HG02642 (cell line): Measurements from ENCODE around the gene COL6A2.
"Not testable (repeated sequence)": the region's sequence is repeated elsewhere in the genome, so short reads cannot be mapped to it uniquely, and the experiment has no call there.

Experiments
- ATAC-seq: cut with Tn5 transposase; IDR thresholded peaks from one replicate; pipeline ENCODE4 v1.9.1; 2021; ENCODE audit warnings: mild to moderate bottlenecking; ENCODE audit not compliant: unreplicated experiment, poor library complexity

The COL6A2 gene

DNA sequence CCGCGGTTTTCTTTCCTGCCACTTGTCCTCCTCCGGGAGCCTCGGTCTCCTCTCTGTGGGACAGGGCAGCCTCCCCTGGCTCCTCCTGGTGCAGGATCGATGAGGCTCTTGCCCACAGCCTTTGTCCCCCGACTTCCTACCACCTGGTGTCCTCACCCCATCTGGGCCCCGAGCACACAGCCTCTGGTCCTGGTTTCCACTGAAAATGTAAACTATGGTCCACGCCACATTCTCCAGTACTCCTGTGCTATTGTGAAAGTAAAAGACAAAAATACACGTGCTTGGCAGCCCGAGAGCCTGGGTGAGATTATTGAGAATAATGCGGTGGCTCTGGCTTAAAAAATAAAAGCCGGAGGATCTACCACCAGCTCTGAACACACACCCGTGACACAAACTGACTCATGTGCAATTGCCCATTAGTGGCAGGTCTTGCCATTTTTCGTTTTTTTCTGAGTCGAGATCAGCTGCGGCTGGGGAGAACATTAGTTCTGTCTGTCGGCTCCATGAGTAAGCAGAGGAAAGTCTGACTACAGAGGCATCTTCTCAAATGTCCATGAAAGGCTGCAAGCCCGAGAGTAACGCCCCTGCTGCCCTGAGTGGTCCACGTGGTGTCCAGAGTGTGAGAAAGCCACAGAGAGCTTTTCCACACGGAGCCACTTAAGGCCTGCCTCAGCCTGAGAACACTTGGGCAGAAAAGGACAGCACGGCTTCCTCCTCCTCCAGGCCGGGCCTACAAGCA lies 5.7 kb upstream of the COL6A2 start:
- ATAC-seq = no peak

DNA sequence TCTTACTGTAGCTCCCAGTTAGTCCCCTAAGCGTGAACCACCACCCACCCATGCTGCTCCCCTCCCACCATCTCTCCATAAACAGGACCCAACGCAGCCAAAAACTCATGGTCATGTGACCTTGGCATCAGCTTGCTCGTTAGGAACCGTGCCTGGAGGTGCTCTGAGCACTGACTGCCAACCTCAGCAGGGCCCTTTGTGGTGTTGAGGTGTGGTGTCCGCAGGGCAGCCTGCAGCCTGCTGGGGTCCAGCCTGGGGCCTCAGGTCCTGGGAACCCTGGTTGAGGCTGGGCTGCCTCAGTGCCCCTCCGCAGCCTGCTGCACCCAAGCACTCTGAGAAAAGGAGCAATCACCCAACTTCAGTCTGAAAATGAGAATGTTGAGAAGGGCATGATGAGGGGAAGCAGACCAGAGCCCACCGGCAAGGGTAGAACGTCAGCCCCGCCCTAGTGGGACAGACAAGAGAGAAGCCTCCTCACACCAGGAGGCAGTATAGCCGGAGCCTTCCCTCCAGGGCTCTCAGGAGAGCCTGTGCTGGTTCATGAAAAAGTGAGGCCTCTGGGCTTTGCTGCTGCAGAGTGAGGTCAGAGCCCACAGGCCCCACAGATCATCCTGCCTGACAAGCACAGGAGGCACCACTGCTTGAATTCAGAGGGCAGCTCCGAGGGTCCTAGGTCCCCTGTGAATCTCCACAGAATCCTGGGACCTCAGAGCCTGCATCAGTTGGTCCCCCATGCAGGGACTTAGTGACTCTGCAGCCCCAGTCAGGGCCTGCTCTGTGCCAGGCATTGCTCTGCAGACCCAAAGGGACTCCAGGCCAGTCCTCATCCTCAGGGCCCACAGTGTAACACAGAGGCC lies 4.9 kb upstream of the COL6A2 start:
- ATAC-seq = no peak

DNA sequence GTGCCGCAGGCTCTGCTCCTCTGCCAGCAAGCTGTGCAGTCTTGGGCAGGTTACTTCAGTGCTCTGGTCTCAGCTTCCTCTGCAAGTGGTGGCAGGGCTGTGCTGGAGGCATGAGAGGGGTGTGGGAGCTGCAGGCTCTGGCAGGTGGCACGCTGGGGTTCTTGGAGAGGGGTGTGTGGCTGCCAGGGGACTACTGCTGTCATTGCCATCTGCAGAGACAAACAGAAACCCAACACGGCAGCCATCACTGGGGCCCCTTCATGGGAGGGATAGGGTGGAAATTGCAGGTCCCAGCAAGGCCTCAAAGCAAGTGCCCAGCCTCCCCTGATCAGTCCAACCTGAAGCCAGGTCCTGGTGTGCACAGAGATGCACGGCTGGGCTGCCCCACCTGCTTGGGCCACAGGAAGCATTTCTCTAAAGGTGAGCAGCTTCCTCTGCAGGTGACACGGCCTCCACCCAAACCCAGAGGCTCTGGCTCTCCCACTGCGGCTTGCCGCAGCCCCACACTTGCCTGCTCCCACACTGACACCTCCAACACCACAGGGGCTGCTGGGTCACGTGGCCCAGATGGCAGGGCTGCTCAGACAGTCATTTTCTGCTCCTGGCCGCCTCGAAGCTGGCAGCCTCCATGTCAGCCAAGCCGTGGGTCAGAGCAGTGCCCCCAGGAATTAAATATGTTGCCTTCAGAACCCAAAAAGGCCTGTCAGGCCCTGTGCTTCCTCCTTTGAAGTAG lies 4.1 kb upstream of the COL6A2 start:
- ATAC-seq = no peak

DNA sequence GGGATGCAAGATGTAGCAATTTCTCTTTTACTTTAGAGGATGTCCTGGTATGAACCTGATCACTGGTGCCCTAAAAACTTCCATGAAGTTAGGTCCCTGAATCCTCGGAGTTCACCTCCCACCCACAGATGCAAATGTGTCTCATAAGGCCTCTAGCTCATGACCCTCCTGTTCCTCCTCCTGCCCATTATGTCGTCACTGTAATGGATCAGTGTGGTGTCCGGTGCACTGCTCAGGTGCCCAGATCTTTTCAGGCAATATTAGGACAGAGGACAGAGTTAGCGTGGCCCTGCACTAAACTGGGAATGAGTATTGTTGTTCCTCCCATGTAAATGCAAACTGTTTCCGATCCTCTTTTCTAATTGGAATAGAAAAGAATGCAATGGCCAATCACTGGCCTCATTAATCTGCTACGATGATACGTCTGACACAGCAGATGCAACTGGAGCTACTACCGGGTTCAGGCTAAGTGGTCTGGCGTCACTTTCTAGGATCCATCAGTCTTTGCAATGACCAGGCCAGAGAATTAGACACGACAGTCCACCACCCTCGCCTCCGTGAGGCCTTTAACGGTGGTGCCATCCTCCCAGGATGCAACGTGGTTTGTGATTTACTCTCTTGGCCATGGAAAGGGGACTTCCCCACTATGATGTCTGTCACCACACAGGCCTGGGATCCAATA lies 3.4 kb upstream of the COL6A2 start:
- ATAC-seq = no peak

DNA sequence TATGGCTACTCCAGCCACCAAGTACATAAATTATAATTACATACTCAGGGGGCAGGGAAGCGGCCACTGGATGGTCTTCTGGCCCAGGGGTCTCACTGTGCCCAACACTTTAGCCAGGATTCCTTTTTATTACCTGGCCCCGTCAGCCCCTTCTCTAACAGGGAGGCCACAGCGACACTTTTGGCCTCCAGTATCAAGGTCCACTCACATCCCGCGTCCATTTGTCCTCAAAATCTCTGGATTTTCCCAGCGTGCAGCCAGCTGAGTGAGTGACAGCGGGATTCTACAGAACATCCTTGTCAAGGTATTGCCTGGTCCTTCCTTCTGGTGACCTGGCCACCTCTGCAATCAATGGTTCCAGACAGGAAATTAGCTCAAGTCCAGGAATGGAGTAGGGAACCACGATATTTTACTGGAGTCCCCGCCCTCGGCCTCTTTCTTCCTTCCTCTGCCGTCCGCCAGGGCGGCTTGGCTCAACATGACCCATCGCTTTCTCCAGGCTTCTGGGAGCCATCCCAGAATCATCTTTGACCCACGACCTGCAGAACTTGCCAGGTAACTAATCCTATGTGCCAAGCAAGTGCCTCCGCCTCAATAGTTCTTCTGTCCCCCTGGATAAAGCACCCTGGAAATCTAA lies 2.7 kb upstream of the COL6A2 start:
- ATAC-seq = no peak

DNA sequence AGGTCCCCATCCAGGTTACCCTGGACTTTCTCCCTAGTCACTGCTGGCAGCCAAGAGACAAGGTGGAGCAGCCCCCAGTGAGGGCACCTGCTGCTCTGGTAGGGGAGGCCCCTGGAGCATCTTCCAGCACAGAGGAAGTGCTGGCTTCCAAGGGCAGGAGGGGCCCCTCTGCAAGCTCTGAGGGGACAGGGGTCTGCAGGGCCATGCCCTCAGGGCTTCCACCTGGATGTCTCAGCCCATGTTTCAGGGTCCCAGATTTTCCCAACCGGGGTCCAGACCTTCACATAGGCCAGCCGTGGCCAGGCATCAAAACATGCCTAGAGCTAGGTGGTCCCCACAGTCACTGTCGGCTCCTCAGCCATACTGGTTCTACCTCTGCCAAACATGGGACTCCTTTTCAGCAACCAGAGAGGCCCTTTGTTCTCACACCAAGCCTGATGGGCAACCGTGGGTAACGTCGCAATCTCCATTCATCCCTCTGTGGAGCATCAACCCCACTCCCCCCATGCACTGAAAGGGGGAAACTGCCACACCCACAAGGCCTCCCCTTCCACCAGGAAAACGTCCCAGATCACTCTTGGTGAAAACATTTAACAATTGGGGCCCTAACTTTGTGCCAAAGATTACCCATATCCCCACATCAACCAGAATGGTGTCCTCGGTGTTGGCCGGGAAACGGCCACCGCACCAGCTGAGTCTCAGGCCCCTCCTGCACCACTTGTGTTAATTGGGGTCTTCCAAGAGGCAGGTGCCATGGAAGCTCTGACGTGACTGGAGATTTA lies 1.9 kb upstream of the COL6A2 start:
- ATAC-seq = no peak

DNA sequence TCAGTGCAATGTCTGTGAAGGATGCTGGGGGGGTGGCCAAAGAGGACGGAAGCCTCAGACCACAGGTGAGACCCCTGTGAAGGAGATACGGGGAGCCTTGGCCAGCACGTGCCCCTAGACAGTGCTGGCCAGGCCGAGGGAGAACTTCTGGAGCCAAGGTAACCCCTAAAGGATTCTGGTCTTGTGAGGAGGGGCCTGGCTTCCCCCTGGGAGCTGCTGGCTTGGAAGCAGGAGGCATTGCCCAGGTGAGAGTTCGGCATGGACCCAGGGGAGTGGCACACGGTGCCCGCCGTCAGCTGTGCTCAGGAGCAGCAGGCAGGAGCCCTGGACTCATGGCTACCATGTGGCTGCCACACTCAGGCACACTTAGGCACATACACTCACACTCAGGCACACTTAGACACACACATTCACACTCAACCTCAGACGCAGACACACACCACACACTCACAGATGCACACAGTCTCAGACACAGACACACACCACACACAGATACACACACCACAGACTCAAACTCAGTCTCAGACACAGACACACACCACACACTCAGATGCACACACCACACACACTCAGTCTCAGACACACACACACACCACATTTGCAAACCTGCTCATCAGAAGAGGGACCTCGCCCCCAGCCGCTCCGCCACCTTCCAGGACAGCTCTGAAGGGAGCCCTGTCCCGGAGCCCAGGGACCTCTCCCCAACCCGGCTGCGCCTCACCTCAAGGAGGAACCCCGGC lies 1.1 kb upstream of the COL6A2 start:
- ATAC-seq = no peak

DNA sequence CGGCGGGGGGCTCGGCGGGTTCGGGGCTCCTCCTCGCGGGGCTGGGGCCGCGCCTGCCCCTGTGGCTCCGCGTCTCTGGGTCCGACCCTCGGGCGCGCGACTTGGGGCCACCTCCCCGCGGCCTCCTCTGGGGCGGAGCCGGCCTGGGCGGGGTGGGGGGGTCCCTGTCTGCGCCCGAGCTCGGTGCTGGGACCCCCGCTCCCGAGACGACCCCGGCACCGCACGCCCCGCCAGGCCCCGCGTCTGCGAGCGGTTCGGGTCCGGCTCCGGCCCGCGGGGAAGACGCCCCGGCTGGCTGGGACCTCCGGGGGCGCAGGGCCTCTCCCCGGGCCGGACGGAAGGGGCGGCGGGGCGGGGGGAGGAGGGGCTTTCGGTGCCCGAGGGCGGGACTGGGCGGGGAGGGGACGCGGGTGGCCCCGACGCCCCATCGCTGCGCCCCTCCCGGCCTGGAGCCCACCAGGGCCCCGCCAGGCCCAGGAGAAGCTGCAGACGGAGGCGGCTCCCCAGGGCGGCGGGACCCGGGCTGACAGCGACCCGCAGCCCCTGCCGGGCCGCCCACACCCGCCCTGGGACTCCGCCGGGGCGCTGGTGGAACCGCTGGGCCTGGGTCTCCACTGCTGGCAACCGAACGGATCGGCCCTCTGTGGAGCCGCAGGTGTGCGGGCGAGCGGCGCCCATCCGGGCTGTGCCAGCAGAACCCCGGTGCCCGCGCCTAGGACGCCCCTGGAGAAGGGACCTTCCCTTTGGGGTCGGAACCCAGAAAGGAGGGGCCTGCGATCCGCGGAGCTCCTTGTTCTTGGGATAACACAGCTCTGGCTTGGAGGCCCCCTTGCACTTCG lies 610 bp downstream of the COL6A2 start:
- ATAC-seq = no peak

DNA sequence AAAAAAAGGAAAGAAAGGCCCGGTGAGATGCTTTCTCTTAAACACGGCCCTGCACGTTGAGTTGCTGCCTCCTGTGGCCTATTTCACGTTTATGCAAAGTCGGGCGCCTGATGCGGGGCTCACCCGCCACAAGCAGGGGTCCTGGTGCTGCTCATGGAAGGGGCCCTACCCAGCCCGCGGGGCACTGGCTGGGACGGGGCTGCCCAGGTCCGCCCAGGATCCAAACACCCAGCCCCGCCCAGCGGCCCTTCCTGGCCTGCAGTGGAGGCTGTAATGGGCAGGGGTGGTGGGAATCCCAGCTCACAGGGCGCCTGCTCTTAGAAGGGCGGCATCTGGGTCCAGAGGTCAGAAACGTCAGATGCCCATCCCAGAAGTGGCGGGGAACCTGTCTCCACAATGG lies 1.6 kb downstream of the COL6A2 start:
- no peak for ATAC-seq

DNA sequence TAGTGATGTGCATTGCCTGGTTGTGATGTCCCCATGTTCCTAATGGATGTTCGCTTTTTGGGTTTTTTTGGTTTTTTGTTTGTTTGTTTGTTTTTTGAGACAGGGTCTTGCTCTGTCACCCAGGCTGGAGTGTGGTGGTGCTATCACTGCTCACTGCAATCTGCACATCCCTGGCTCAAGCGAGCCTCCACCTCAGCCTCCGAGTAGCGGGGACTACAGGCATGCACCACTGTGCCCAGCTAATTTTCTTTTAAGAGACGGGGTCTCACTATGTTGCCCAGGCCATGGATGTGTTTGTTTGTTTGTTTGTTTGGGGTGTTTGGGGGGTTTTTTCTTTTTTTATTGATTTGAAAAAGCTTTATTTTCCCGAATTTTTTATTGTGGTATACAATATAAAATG lies 2.1 kb downstream of the COL6A2 start:
- ATAC-seq = no peak

DNA sequence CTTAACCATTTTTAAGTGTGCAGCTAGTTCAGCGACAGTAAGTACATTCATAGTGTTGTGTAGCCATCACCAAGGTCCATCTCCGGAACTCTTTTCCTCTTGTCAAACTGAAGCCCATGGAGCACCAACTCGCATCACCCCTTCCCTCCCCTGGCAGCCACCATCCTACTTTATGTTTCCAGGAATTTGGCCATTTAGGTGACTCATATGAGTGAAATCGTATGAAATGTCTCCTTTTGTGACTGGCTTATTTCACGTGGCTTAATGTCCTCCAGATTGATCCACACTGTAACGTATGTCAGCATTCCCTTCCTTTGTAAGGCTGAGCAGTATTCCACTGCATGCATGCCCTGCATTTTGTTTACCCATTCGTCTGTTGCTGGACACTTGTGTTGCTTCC lies 2.5 kb downstream of the COL6A2 start:
- ATAC-seq = no peak

DNA sequence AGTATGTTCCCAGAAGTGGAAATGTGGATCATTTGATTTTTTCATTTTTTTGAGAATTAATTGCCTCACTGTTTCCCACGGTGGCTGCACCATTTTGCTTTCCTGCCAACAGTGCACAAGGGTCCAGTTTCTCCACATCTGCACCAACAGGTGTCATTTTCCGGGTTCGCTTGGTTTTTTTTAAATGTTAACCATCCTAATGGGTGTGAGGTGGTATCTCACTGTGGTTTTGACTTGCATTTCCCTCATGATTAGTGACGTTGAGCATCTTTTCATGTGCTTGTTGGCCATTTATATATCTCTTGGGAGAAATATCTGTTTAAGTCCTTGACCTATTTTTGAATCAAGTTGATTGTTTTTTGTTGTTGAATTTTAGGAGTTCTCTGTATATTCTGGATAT lies 3.0 kb downstream of the COL6A2 start:
- no peak for ATAC-seq

DNA sequence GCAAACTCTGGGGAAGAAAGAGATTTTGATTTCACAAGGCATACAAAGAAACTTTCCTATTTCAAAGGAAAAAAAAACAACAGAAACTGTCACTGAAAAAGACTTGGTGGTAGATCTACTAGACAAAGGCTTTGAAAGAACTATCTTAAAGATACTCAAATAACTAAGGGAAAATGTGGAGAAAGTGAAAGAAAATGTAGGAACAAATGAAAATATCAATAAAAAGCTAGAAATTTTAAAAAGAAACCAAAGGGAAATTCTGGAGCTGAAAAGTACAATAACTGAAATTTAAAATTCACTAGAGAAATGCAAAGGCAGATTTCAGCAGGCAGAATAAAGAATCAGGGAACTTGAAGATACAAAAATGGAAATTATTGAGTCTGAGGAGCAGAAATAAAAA lies 6.2 kb downstream of the COL6A2 start:
- ATAC-seq = no peak

DNA sequence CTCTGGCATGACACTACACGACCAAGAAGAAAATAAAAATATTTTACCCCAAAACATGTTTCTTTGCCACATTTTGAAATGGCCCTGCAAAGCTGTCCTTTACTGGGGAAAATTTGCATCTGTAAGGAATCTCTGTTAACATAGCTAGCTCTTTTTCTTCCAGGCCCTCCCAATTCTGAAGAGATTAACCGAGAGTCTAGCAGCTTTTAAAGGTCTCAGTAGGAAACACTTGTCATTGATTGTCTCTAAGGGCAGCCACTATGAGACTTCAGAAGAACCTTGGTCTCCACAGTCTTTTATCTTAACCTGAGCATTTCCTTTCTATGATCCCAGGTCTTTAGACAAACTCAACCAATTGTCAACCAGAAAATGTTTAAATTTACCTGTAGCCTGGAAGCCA lies 9.5 kb downstream of the COL6A2 start:
- ATAC-seq = not testable (repeated sequence)

DNA sequence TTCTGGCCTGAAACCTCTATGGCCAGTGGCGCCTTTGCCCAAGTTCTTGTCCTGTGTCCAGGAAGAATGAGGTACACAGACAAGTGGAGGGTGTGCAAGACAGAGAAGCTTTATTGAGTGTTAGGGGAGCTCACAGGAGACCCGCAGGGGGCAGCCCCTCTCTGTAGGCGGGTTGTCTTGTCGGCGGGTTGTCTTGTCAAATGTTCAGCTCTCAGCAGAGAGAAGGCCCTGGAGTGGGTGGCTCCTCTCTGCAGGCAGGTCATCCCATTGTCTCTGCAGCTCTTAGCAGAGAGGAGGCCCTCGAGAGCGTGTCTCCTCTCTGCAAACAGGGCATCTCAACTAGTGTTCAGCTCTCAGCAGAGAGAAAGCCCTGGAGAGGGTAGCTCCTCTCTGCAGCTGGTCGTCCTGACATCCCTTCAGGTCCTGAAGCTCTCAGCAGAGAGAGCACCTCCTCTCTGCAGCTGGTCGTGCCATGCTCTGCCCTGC lies 11.0 kb downstream of the COL6A2 start:
- no peak for ATAC-seq

DNA sequence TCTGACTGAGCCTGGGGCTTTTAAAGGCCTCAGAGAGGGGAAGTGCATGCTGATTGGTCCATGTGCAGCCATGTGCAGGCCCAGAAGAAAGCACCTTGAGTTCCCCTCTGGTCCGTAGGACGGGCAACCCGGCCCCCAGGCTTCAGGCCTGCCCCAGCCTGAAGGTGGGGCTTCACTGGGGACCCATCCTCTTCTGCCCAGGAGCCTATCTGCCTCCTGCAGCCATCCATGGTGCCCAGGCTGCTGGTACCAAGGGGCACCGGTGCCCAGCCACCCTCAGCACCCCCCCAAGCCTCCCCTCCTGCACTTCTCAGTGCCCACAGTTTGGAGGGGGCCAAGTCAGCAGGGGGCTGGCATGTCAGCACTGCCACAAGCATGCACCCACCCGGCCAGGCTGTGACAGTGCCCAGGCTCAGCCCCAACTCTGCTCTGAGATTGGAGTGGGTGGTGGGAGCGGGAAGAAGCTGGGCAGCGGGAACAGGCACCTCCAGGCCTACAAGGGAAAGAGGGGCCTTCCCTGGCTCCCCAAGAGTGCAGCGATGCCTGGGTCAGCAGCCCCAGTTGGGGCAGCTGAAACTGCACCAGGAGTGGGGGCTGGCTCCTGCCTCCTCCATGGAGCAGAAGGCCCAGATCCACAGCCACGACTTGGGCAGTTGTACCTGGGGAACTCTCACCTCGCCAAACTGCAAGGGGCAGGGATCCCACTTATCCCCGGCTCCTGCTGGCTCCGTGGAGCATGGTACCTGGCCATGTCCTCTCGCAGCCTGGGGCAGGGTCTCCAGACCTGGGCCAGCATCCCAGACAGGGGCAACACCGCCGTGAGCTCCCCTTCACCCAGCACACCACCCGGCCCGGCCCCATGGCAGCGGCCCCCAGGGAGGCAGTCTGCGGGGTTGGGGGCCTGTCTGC lies 11.7 kb downstream of the COL6A2 start:
- ATAC-seq = no peak
